ENCODE measurements around the gene BMP10.
A peak's percentile ranks its signal among the peaks of the same experiment; 100 is the strongest.
"Not testable (repeated sequence)": the region's sequence is repeated elsewhere in the genome, so short reads cannot be mapped to it uniquely, and the experiment has no call there.

BMP10 gene

GRCh38 chr2:68871159-68871764, at the start of gene BMP10:
Gene BMP10, minus strand, starts transcription at chr2:68871397. Its CDS starts 39 bp downstream, at chr2:68871358.
- DNase-seq = no peak

DNA sequence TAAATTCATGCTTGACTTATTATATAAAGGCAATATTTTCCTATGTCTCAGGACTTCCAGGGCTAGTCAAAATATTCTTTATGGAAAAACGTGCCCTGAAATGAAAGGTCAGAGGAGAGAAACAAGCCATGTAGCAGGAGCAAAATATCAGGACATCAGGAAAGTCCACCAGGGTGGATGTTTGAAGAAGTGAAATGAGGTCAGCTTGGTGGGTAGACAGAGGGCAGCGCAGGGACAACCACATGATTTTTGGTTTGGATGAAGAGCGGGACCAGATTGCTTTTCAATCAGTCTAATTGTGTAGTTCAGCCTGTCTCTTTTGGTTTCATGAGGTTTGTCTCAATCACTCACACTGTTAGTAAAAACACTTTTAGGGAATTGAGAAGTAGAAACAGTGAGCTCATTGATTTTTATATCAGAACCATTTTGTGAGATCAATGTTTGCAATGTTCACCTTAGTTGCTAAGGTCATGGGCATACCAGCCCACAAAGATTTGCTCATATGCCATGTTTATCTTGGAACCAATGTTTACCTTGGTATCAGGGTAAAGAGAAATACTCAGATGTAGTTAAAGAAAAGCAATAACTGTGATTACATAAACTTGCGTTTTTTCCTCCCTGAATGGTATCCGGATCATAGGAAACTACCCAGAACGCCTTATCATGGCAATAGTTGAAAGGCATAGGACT, 49.4 kb upstream of the BMP10 start:
- no peak for DNase-seq

- no peak for DNase-seq
Measured at GRCh38 chr2:68918497-68918896, 47.3 kb upstream of the BMP10 start.

- no peak for DNase-seq
Measured at GRCh38 chr2:68917034-68917718, 46.0 kb upstream of the BMP10 start.

DNA sequence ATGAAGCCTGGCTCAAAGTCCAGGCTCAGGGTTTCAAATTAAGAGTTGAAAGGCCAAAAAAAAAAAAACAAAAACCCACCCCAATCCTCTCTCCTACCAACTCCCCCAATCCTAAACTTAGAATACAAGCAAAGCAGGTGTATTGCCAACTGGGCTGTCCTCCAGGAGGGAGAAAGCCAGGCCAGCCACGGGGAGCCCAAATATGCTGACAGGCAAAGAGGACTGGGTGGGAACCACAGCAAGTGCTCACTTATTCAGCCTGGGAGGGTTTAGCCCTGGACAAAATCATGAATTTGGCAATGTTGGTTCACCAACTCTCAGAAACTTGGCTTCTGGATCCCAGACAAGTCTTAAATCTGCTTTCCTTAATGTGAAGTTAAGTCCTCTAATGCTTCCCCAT, 45.0 kb upstream of the BMP10 start:
- no peak for DNase-seq

- no peak for DNase-seq
Measured at GRCh38 chr2:68915393-68915792, 44.2 kb upstream of the BMP10 start.

GRCh38 chr2:68913359-68913758, 42.2 kb upstream of the BMP10 start:
- DNase-seq = no peak

GRCh38 chr2:68912732-68913131, 41.5 kb upstream of the BMP10 start:
- DNase-seq = no peak

DNA sequence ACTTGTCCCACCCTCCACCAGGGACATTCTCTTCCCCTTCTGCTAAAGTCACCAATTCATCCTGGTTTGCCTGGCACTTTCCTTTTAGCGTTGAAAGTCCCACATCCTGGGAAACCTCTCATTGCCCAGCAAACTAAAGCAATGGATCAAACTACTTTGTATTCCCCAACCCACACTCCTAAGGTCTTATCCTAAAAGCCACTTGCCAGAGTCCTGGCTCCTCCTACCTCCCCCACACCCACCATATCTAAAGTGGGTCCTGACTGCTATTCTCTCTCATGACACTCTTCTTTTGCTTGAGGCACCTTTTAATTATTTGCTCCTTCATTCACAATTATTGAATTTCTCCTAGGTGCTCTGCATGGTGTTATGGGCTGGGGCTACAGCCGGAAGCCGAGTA, 40.9 kb upstream of the BMP10 start:
- no peak for DNase-seq

- no peak for DNase-seq
Measured at GRCh38 chr2:68911709-68912108, 40.5 kb upstream of the BMP10 start.

DNA sequence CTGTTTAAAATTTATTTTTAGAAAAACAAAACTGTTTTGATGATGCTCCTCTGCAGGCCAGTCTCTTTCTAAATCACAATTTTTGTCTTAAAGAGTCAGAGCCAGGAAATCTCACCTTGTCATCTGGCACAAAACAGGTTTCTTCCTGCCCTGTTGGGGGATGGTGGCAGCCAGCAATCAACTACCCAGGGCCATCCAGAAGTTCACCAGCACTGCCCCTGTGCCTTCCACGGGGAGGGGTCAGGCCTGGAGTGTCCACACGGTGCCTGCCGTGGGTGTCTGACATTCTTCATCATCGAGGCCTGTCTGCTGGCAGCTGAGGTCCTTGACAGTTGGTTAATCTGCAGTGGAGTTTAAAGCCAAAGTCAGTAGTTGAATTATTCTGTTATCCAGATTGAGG, 40.0 kb upstream of the BMP10 start:
- no peak for DNase-seq

DNA sequence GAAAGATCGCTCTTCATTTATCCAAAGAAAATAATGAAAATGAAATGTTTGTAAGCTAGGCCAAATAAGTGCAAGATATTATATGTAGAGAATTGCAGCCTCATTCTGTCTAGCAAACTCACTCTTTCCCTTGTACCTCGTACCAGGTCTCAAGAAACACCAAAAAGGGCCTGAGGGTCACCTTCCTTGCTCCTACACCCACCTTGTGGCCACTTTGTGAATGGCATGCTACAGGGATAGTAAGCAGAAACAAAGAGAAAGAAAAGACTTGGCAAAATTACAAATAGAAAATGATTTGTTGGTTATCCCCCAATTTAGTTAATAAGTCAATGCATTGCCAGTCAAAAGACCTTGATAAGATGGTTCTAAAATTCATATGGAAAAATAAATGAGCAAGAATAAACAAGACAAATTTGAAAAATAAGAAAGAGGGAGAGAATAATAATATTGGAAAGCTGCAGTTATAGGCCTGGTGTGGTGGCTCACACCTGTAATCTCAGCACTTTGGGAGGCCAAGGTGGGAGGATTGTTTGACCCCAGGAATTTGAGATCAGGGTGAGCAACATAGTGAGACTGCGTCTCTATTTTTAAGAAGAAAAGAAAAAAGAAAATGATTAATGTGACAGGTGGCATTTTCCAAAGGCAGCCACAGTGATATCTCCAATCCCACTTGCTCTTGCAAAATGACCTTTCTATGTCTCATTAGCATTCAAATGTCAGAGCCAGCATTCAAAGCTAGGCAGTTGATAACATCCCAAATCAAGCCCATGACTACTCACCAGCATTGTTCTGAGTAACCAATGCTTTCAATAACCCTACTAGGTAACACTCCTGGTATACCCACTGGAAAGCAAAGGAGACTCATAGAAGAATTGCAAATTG, 38.8 kb upstream of the BMP10 start:
- peak; percentile 7 for DNase-seq

GRCh38 chr2:68908392-68908970, 37.3 kb upstream of the BMP10 start:
- DNase-seq = no peak

GRCh38 chr2:68907920-68908253, 36.7 kb upstream of the BMP10 start:
- DNase-seq = no peak

- no peak for DNase-seq
Measured at GRCh38 chr2:68907232-68907919, 36.2 kb upstream of the BMP10 start.

GRCh38 chr2:68906716-68907115, 35.5 kb upstream of the BMP10 start:
- DNase-seq = no peak

GRCh38 chr2:68905116-68905515, 33.9 kb upstream of the BMP10 start:
- no peak for DNase-seq

GRCh38 chr2:68901561-68901960, 30.4 kb upstream of the BMP10 start:
- no peak for DNase-seq

- no peak for DNase-seq
Measured at GRCh38 chr2:68901199-68901514, 30.0 kb upstream of the BMP10 start.

DNA sequence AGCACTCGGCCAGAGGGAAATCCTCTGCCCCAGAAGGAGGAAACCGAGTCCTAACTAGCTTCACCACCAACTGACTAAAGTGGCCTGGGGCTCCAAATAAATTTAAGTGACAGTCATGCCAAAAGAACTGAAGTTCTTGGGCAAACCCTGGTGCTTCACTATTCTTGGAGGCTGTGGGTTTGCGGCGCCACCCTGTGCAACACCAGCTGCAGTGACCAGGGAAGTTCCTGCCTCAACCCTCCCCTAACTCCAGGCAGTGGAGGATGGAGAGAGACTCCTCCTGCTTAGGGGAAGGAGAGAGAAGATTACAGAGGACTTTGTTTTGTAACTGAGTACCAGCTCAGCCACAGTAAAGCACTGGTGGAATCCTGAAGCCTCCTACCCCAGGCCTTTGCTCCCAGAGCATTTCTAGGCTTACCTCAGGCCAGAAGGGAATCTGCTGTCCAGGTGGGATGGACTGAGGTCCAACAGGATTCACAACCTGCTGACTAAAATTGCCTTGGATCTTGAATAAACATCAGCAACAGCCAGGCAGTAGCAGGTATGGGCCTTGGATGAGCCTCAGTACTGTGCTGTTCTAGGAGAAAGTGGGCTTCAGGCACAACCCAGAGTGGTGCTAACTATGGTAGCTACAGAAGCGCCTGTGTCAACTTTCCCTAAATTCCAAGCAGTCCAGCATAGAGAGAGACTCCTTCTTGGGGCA, 29.4 kb upstream of the BMP10 start:
- no peak for DNase-seq

- not testable (repeated sequence) for DNase-seq
Measured at GRCh38 chr2:68895981-68896380, 24.8 kb upstream of the BMP10 start.

DNA sequence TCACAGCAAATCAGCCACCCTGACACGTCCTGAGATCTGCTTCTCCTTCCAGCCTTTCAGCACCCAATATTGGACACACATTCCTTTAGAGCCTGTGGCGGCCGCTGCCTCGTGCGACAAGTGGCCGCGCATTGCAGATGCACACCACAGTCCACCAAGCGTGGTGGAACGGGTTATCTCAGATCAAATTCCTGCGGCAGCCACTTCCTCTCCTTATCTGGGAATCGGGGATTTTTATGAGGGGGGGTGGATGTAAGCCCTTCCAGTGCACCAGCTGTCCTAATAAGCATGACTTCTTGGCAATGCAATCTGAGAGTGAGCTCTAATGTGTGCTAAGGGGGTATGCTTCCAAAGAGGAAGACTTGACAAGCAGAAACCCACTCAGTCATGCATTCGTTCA, 18.3 kb upstream of the BMP10 start:
- DNase-seq = no peak
